CMK (cell line): Measurements from ENCODE around the gene TBX5.
"Not testable (repeated sequence)": the region's sequence is repeated elsewhere in the genome, so short reads cannot be mapped to it uniquely, and the experiment has no call there.

ENCODE experiments used
- DNase-seq: peaks from one replicate; pipeline ENCODE4 v3.0.0-alpha.2; 2010; ENCODE audit warnings: low read depth

TBX5 gene

DNA sequence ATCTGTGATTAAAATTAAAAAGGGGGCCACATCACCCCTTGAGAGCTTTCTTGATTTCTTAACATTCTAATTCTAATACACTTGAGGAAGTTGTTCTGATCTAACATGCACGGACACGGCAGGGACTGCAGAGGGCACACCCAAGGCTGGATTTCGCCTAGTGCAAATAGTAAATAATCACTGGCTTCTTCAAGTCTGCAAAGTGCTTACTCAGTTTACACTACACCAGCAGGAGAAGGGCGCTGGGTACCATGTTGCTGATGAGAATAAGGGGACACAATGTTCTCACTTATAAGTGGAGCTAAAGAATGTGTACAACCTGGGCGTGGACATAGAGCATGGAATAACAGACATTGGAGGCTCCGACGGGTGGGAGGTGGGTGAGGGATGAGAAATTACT lies 34.2 kb downstream of the TBX5 start:
- no peak for DNase-seq

DNA sequence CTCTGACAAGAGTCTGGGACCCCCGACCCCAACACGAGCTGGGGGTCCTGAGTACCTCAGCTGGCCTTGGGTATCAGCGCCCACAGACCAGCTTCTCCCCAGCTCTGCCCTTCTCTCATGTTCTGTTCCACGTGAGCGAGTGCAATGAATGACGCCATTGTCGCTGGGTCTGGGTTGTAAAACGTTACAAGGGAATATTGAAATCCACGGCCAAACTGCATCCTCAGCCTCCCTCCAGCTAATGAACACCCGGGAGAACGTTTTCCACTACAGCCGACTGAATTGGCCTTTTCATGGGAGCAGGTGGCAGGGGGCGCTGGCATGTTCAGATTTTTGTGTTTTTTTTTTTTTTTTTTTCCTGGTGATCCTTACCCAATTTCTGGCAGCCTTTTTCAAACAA lies 34.7 kb downstream of the TBX5 start:
- no peak for DNase-seq

DNA sequence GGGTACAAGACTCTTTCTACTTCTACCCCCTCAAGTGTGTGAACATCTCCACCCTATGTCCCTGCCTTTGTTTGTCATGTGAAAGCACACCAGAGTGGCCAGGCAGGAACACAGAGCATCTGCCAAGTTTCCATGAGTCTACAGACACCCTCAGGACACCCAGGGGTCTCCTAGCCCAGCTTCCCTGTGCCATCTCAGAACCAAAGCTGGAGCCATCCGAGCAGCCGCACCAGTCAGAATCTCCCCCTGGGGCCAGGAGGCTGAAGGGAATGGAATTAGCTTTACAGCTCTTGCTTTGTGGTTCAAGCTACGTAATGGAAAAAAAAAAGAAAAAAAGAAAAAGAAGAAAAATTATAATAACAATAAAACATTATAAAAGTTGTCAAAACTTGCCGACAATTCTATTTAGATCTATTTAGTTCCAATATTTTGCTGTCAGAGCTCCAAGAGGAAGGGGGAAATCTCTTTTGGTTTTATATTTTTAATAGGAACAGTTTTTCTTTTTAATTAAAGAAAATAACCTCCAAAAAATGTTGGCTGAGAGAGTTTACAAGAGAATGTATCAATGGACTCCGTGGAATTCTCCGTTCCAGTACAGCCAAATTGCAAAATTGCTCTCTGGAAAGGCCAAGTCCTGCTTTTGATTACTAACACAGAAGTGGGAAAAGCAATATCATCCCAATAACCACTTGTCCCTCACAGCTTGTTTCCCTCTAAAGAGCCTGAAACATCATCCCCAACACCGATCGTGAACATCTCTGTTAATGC lies 37.1 kb downstream of the TBX5 start:
- no peak for DNase-seq

DNA sequence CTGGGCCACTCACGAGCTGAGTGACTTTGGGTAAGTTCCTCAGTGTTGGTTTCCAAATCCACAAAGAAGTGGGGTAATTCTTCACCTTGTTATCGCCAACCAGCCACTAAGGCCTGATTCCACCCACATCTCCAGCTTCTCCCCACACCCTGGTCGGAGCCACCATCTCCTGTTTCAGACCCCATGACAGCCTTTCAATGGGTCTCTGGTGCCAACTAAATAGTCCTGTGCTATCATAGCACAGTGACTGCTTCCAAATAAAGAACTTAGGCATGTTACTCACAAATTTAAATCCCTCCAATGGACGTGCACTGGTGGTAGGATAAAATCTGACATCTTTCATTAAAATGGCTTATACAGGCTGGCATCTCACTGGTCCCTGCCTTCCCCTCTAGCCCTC lies 44.0 kb downstream of the TBX5 start:
- no peak for DNase-seq

DNA sequence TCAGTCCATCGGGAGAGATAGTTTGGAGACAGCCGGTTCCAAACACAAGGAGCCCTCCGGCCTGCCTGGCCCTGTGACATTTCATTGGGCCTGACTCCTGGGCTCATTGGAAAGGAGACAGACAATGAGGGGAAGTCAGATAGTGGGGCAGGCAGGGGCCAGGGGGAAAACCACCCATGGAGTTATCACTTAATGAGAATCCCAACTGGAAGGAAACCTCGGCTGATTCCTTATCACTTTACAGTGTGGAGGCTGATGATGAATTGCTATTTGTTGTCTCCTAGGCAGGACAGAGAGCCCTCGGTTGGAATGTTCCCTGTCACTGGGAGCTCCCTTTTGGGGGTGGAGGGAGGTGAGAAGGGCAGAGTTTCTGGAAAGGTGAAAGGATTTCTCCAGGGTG lies 44.4 kb downstream of the TBX5 start:
- DNase-seq: no peak

DNA sequence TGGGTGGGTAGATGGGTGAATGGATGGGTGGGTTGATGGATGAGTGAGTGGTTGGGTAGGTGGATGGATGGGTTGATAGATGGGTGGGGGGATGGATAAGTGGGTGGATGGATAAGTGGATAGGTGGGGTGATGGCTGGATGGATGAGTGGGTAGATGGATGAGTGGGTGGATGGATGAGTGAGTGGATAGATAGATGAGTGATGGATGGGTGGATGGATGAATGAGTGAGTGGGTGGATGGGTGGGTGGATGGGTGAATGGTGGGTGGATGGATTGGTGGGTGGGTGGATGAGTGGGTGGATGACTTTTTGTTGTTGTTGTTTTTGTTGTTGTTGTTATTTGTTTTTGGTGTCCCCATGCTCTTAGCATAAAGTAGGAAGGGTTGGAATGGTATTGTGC lies 45.5 kb downstream of the TBX5 start:
- DNase-seq: no peak

DNA sequence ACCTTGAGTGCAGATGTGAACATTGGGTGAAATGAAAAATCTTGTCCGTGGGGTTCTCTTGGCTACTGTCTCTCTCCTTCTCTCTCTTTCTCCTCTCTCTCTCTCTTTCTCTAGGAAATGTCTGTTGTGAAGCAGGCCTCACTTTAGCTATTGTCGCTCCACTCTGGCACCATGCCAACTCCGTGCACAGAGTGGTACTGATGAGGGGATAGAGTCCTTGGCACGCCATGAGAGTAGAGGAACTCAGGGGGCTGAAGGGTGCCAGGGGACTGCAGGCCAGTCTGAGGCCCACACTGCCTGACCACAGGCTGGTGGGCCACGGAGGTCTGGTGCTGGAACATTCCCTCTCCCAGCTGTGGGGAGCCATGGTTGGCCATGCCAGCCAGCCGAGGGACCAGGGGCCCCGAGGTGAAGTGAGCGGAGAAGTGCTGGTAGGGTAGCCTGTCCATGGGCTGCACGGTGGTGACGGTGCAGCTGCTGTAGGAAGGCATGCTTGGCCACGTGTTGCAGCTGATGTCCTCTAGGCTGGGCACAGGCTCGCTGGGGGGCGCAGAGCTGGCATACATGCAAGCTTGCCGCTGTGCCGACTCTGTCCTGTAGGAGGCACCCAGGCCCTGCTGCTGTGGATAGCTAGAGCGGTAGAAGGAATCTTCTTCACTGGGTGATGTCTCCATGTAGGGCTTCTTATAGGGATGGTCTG lies 50.4 kb downstream of the TBX5 start:
- DNase-seq: no peak

DNA sequence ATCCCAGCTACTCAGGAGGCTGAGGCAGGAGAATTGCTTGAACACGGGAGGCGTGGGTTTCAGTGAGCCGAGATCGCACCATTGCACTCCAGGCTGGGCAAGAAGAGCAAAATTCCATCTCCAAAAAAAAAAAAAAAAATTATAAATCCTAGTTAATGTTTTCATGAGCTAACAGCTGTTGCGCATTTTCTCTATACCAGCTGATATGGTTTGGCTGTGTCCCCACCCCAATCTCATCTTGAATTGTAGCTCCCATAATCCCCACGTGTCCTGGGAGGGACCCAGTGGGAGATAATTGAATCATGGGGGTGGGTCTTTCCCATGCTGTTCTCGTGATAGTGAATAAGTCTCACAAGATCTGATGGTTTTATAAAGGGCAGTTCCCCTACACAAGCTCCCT lies 56.7 kb downstream of the TBX5 start:
- DNase-seq: not testable (repeated sequence)

DNA sequence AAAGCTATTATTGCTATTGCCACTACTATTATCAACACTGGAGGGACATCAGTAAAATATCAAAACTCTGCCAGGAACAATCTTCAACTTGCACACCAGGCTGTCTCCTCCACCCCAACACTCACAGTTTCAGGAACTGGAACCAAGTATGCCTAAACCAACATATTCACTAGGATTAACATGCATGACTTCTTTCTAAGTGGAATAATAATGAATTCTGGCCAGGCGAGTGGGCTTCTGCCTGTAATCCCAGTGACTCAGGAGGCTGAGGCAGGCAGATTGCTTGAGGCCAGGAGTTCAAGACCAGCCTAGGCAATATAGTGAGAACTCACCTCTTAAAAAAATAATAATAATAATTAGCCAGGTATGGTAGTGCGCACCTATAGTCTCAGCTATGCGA lies 58.1 kb downstream of the TBX5 start:
- DNase-seq: no peak

DNA sequence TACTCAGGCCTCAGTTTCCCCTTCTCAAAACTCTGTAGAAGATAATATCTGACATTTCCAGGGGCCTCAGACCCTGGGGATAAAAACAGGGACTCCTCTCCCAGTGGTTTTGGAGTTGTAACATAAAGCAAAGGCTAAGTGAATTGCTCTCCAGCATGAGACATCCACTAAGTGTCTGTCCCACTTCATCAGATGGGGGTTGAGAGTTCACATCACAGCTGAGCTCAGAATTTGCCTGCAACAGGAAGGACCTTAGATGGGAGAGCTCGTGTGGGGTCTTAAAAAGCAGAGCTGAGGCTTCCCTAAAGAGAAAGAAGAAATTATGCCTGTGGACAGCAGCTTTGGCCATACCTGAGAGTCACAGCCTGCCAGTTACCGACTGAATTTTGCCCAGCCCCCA lies 61.1 kb downstream of the TBX5 start:
- DNase-seq: no peak

DNA sequence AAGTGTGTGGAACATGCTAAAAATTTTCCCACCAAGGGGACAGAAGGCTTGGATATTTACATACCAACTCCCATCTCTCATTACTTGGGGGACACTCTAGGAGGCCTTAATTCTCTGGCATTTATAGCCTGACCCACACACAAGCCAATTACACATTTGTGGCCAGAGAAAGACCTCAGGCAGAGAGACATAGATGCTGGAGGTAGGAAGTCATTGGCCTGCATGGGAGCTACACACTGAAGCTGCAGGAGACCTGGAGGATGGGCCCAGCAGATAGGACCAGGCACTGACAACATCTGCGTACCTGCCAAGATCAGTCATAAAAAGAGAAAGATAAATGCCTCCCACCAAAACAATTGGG lies 61.7 kb downstream of the TBX5 start:
- no peak for DNase-seq

DNA sequence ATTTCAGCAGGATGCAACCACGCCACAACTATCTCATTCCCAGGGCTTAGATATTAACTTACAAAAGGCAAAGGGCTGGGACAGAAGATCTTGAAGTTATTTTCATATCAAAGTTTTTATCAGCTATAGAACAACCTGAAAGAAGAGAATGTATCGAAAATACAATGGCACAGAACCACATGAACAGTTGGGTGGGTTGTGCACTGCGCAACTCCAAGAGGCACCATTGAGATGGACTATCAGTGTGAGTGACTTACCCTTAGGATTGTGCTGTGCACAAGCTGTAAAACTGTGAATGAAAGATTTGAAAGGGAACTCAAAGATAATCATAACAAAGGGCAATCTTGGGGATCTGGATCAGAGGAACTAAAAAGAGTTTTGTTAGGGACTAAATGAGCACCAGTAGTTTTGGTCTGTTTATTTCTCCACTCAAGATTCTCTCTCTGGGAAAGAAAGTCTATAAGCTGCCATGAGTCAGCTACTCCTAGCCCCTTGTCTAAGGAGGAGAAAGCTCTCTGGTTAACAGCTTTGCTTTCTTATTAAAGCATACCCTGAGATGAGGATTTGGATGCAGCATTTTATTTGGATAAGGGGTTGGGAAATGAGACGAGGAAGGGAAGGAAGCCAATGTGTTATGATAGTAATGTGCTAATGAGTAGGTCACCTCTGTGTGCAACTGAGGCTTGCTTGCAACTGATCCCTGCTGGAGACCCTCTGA lies 62.2 kb downstream of the TBX5 start:
- no peak for DNase-seq

DNA sequence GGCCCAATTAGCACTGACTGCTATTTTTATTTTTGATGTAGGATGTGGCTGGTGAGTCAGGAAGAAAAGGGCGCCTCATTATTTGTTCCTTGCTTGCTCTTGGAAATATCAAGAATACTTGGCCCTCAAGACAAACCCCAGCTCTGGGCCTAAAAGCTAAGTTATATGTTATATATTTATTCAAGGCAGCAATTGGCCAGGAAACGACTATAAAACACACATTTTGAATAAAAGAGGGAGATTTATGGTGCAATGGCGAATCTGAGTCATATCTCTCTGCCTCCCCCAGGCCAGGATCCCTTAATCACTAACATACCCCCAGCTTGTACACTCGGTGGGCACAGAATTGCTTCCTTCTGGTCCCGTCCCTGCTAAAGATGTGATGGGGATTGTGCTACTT lies 63.3 kb downstream of the TBX5 start:
- DNase-seq: no peak

DNA sequence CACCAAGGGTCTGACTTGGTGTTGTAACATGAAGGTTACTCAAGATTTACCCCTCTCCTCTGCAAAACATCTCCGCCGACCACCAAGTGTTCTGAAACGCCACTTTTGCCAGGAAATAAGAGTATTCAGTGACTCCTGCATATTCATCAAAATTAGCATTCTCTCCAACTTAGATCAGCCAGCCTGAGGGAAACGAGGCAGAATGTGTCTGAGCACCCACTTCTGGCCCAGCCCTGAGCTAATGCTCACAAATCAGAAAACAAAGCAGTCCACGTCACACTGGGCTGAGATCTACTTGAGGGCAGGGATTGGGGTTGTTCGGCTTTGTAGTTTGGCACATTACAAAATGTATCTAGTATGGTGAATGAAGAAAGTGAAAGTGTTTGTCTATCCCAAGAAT lies 64.3 kb downstream of the TBX5 start:
- DNase-seq: no peak

DNA sequence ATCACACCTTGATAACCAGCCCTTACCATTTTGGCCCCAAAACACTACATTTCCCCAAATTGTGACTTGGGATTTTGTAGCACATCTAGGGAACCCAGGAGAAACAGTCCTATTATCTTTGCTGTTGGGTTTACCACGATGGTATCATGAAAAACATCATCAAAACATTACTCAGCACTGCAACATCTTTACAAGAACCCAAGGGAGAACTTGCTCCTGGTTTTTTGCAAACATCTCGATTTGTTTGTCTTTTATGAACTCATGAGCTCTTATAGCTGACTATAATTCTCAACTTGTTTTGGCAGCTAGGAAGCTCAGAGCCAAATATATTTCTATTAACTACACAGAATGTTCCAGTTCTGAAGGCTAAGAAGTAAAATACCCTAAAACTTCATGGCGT lies 65.7 kb downstream of the TBX5 start:
- no peak for DNase-seq

DNA sequence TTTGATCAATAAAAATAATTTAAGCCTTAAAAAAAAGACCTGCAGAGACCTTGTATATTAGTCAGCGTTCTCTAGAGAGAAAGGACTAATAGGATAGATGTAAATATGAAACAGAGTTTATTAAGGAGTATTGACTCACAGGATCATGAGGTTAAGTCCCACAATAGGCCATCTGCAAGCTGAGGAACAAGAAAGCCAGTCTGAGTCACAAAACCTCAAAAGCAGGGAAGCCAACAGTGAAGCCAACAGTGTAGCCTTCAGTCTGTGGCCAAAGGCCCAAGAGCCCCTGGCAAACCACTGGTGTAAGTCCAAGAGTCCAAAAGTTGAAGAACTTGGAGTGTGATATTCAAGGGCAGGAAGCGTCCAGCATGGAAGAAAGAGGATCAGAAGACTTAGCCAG lies 66.3 kb downstream of the TBX5 start:
- no peak for DNase-seq

DNA sequence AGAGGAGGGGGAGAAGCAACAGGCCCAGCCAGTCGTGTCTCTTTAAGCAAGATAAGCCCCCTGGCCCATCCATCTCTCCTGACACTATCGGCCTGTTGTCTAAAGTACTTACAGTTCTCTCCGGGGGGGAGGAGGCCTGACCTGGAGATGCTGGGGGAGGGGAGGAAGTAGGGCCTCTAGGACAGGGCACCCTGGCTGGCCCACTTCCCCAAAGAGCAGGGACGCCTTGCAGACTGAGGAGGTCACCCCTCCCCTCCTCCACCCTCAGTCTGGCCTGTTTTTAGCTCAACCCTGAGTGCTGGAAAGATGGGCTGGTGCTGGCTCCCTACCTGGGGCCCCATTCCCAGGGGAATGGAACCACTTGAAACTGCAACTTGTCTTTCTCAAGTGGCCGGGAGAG lies 70.3 kb downstream of the TBX5 start:
- DNase-seq: peak; percentile 5

DNA sequence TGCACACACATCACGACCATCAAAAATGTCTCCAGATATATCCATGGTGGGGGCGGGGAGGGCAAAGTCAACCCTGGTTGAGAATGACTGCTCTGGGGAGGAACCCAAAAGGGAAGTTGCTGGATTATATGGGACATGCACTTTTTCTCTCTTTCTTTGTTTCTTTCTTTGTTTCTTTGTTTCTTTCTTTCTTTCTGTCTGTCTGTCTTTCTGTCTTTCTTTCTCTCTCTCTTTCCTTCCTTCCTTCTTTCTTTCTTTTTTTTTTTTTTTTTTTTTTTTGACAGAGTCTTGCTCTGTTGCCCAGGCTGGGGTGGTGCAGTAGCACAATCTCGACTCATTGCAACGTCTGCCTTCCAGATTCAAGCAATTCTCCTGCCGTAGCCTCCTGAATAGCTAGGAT lies 71.5 kb downstream of the TBX5 start:
- DNase-seq: no peak

DNA sequence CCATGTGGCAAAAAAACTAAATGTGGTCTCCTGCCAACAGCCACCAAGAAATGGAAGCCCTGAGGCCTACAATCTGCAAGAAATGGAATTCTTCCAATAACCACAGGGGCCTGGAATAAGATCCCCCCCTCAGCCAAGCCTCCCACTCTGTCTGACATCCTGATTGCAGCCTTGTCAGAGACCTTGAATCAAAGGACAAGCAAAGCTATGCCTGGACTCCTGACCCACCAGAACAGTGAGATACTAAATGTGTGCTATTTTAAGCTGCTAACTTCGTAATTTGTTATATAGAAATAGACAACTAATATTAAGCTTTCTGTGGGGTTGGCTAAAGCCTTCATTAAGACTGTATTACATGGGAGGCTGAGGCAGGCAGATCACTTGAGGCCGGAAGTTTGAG lies 77.7 kb downstream of the TBX5 start:
- DNase-seq: no peak

DNA sequence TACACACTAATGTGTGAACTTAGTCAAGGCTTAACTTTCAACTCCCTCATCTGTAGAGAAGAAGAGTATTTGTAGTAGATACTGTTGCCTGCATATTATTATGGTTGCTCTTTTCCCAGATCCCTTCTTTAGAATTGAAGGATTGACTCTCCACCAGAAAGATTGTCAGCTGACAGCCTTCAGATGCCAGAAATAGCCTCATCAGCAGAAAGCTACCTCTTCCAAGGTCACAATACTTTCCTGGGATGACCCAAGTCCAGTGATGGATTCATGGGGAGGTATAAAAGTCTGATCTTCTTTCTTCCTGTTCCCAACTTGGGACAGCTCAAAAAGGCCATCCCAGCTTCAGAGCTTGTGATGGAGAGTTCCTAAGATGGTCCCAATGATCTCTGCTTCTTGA lies 78.2 kb downstream of the TBX5 start:
- no peak for DNase-seq

DNA sequence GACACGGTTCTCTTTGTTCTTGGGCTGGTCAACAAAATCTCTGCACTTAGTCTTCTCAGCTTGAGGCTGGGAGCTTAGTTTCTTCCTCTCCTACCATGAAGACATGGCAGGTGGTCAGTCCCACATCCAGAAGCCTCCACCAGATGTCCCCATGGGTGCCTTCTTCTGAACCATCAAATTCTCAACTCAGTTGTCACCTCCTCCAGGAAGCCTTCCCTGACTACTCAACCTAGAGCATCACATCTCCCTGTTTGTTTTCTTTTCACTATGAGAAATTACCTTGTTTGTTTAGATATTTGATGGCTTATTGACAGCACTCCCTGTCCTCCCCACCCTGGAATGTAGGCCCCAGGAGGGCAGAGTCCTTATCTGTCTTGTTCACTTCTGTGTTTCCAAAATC lies 84.4 kb downstream of the TBX5 start:
- DNase-seq: no peak

DNA sequence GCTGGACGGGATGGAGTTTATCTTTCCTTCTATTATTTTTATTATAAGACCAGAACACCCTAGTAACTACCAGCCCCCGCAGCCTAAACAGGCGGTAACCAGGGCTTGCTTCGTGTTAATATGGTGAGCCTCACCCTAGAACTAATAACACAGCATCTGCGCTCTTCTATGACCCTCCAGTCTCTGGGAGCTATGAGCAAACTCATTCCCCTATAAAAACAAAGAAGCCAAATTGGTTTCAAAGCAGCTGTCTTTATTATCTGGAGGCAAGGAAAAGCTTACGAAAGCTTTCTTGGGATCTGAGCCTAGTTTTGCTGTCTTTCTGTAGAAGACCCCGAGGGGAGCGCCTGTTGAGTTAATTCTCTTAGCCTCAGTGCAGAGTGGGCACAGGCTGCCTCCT lies 85.0 kb downstream of the TBX5 start:
- DNase-seq: no peak

DNA sequence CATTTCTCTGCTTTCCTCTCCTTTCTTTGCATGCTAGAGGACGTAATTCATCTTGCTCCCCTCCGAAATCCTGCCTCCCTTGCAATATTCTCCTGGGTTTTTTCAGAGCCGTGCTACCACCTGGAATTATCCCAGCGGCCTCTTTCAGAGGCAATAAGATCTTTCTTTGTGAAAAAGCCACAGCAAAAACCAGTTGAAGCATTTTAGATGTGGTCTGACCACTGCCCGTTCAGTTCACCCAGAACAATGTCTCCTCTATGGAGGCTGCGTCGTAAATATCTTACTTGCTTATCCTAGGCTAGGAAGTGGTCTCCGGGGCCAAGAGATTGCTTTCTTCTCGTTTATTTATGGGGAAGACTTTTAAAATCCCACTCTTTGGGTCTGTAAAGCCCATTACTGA lies 85.8 kb downstream of the TBX5 start:
- no peak for DNase-seq

DNA sequence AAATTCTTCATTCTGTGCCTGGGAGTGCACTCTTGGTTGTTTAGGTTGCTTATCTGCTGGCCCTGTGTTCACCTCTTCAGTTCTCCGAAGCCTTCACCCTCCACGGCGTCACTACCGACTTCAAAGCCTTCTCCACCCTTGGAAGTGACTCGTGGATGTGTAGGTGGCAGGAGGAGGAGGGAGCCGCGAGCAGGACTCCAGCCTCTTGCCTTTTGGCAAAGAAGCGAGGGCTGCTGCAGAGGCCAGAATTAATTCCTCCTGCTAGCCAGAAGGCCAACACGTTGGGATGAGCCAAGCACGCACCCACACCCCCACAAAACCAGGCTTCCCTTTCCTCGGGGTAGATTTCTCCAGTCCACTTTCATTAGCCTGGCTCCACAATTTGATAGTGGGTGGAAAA lies 86.5 kb downstream of the TBX5 start:
- DNase-seq: no peak
